KMS-11 (cell line): ENCODE measurements around the gene SNX24.
"Not testable (repeated sequence)": the region's sequence is repeated elsewhere in the genome, so short reads cannot be mapped to it uniquely, and the experiment has no call there.

ENCODE experiments used
- H2AFZ ChIP-seq: fragments of 200-600 bp; sonication (generic); 2 replicates; pipeline ENCODE4 v1.6.1; 2016; ENCODE audit warnings: antibody characterized with exemption, mixed run types, low read depth
- H3K27ac ChIP-seq: fragments of 200-600 bp; sonication (generic); 2 replicates; pipeline ENCODE4 v1.6.1; 2016; ENCODE audit warnings: mild to moderate bottlenecking, mixed run types
- H3K27me3 ChIP-seq: fragments of 200-600 bp; sonication (generic); 2 replicates; pipeline ENCODE4 v1.6.1; 2017; ENCODE audit warnings: mild to moderate bottlenecking, low read depth, mixed run types, moderate library complexity; ENCODE audit not compliant: insufficient read depth
- H3K36me3 ChIP-seq: fragments of 200-600 bp; sonication (generic); 2 replicates; pipeline ENCODE4 v1.6.1; 2017; ENCODE audit warnings: mild to moderate bottlenecking, mixed run types; ENCODE audit not compliant: insufficient read depth
- H3K4me1 ChIP-seq: fragments of 200-600 bp; sonication (generic); 2 replicates; pipeline ENCODE4 v1.6.1; 2016; ENCODE audit warnings: mild to moderate bottlenecking, low read depth, mixed run types; ENCODE audit not compliant: poor library complexity, severe bottlenecking
- H3K4me2 ChIP-seq: fragments of 200-600 bp; sonication (generic); 2 replicates; pipeline ENCODE4 v1.7.0; 2016; ENCODE audit warnings: mild to moderate bottlenecking, mixed run types
- H3K4me3 ChIP-seq: fragments of 200-600 bp; sonication (generic); IDR thresholded peaks from 2 replicates; pipeline ENCODE4 v1.6.1; 2017; ENCODE audit warnings: low read depth, low read length, mixed read lengths; ENCODE audit not compliant: insufficient read depth
- H3K79me2 ChIP-seq: fragments of 200-600 bp; sonication (generic); 2 replicates; pipeline ENCODE4 v1.6.1; 2016; ENCODE audit warnings: low read depth, mixed run types; ENCODE audit not compliant: insufficient read depth
- H3K9ac ChIP-seq: fragments of 200-600 bp; sonication (generic); 2 replicates; pipeline ENCODE4 v1.6.1; 2016; ENCODE audit warnings: mild to moderate bottlenecking, mixed run types
- H4K20me1 ChIP-seq: fragments of 200-600 bp; sonication (generic); 2 replicates; pipeline ENCODE4 v1.6.1; 2016; ENCODE audit warnings: mild to moderate bottlenecking, mixed run types; ENCODE audit not compliant: insufficient read depth
- TF ChIP-seq, protein P1 (sequence below): fragments of 200-600 bp; sonication (generic); conservative IDR thresholded peaks from 2 replicates; pipeline ENCODE4 v1.6.1; 2017; ENCODE audit warnings: low read depth, mild to moderate bottlenecking, antibody characterized with exemption, low read length, moderate library complexity, mixed read lengths

Gene SNX24

DNA sequence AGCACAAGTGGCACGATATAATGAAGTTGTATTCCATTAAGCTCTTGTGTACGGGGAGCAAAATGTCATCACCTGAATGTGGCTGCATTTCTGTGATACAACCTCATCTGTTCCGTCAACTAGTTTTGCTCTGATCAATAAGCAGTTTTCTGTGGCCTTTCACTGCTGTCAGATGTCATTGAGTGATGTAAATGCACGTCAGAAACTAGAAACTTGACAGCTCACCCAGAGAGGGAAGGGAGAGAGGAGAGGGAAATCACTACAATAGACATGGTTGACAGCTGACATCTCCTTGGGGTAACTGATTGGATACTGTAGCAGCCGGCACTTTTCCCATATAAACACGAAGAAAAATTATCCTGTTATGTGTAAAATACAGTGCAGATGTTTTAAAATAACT, 62.7 kb downstream of the SNX24 start:
- no peaks in the 10 kb centered on the region for H3K36me3 ChIP-seq
- TF ChIP-seq, protein P1, sequence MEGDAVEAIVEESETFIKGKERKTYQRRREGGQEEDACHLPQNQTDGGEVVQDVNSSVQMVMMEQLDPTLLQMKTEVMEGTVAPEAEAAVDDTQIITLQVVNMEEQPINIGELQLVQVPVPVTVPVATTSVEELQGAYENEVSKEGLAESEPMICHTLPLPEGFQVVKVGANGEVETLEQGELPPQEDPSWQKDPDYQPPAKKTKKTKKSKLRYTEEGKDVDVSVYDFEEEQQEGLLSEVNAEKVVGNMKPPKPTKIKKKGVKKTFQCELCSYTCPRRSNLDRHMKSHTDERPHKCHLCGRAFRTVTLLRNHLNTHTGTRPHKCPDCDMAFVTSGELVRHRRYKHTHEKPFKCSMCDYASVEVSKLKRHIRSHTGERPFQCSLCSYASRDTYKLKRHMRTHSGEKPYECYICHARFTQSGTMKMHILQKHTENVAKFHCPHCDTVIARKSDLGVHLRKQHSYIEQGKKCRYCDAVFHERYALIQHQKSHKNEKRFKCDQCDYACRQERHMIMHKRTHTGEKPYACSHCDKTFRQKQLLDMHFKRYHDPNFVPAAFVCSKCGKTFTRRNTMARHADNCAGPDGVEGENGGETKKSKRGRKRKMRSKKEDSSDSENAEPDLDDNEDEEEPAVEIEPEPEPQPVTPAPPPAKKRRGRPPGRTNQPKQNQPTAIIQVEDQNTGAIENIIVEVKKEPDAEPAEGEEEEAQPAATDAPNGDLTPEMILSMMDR: no peak

GRCh38 chr5:122908662-122909061, 63.2 kb downstream of the SNX24 start:
- H3K4me1 ChIP-seq: no peaks in the 10 kb centered on the region
- no peak overlapping the region for H3K4me3 ChIP-seq
- no peaks in the 10 kb centered on the region for H4K20me1 ChIP-seq
- H3K79me2 ChIP-seq: no peaks in the 10 kb centered on the region
- H3K4me2 ChIP-seq: no peak overlapping the region
- H3K27ac ChIP-seq: no peak overlapping the region
- no peak overlapping the region for H2AFZ ChIP-seq
- TF ChIP-seq, protein P1: no peak
- no peaks in the 10 kb centered on the region for H3K27me3 ChIP-seq
- H3K36me3 ChIP-seq: no peaks in the 10 kb centered on the region
- no peak overlapping the region for H3K9ac ChIP-seq

More for the DNA sequence above, 62.7 kb downstream of the SNX24 start:
- H2AFZ ChIP-seq: no peak overlapping the region
- H3K4me3 ChIP-seq: no peak overlapping the region
- H3K27ac ChIP-seq: no peak overlapping the region
- H3K27me3 ChIP-seq: no peaks in the 10 kb centered on the region
- no peaks in the 10 kb centered on the region for H4K20me1 ChIP-seq
- H3K4me2 ChIP-seq: no peak overlapping the region
- no peak overlapping the region for H3K9ac ChIP-seq
- H3K4me1 ChIP-seq: no peaks in the 10 kb centered on the region
- no peaks in the 10 kb centered on the region for H3K79me2 ChIP-seq

- Histone ChIP-seq H3K27ac (no peak overlapping the region), H3K27me3 (no peaks in the 10 kb centered on the region), H4K20me1 (no peaks in the 10 kb centered on the region), H3K4me1 (no peaks in the 10 kb centered on the region), H3K4me2 (no peak overlapping the region), H2AFZ (no peak overlapping the region), H3K9ac (no peak overlapping the region), H3K36me3 (no peaks in the 10 kb centered on the region), H3K79me2 (no peaks in the 10 kb centered on the region), H3K4me3 (no peak overlapping the region)
- TF ChIP-seq, protein P1: no peak
Observed at GRCh38 chr5:122909470-122910100, 64.2 kb downstream of the SNX24 start.

- H3K4me2 ChIP-seq, H3K27me3 ChIP-seq, H4K20me1 ChIP-seq, H3K79me2 ChIP-seq, H3K9ac ChIP-seq, H3K4me1 ChIP-seq, H3K27ac ChIP-seq, H3K4me3 ChIP-seq, H3K36me3 ChIP-seq, H2AFZ ChIP-seq: not testable (repeated sequence)
Observed at GRCh38 chr5:122913436-122913835, 68.0 kb downstream of the SNX24 start.

- no peaks in the 10 kb centered on the region for H3K27me3 ChIP-seq
- H3K36me3 ChIP-seq: no peaks in the 10 kb centered on the region
- H3K27ac ChIP-seq: no peak overlapping the region
- H2AFZ ChIP-seq: no peak overlapping the region
- no peak overlapping the region for H3K9ac ChIP-seq
- H3K4me2 ChIP-seq: no peak overlapping the region
- no peaks in the 10 kb centered on the region for H3K79me2 ChIP-seq
- no peaks in the 10 kb centered on the region for H4K20me1 ChIP-seq
- H3K4me3 ChIP-seq: no peak overlapping the region
- H3K4me1 ChIP-seq: no peaks in the 10 kb centered on the region
- TF ChIP-seq, protein P1: no peak
Observed at GRCh38 chr5:122915717-122916461, 70.5 kb downstream of the SNX24 start.
